GM15510 (cell line): ENCODE results near the gene CRYBG3.

Experiments
- POLR2A ChIP-seq: IDR thresholded peaks from 3 replicates; pipeline ENCODE4 v1.6.1; 2011; ENCODE audit warnings: borderline replicate concordance; ENCODE audit not compliant: insufficient read length; ENCODE audit errors: extremely low read depth

The CRYBG3 gene

GRCh38 chr3:97871801-97872524 is 50.2 kb downstream of the CRYBG3 start:
- no peak for TF ChIP-seq POLR2A

GRCh38 chr3:97872525-97873042 is 50.8 kb downstream of the CRYBG3 start:
- TF ChIP-seq POLR2A, result no peak

- TF ChIP-seq POLR2A, result no peak
Measured at GRCh38 chr3:97880267-97880666, 58.5 kb downstream of the CRYBG3 start.

- TF ChIP-seq POLR2A, result no peak
Measured at GRCh38 chr3:97882975-97883598, 61.3 kb downstream of the CRYBG3 start.

- TF ChIP-seq POLR2A, result no peak
Measured at GRCh38 chr3:97883736-97884135, 61.9 kb downstream of the CRYBG3 start.

GRCh38 chr3:97884586-97885123 is 62.8 kb downstream of the CRYBG3 start:
- no peak for TF ChIP-seq POLR2A

- TF ChIP-seq POLR2A, result no peak
Measured at GRCh38 chr3:97885931-97886824, 64.4 kb downstream of the CRYBG3 start.

GRCh38 chr3:97889814-97890213 is 68.0 kb downstream of the CRYBG3 start:
- no peak for TF ChIP-seq POLR2A

GRCh38 chr3:97892852-97893251 is 71.0 kb downstream of the CRYBG3 start:
- no peak for TF ChIP-seq POLR2A

- TF ChIP-seq POLR2A, result no peak
Measured at GRCh38 chr3:97895216-97895615, 73.4 kb downstream of the CRYBG3 start.

GRCh38 chr3:97896129-97896528 is 74.3 kb downstream of the CRYBG3 start:
- no peak for TF ChIP-seq POLR2A

- no peak for TF ChIP-seq POLR2A
Measured at GRCh38 chr3:97896547-97896946, 74.7 kb downstream of the CRYBG3 start.

GRCh38 chr3:97899331-97899730 is 77.5 kb downstream of the CRYBG3 start:
- no peak for TF ChIP-seq POLR2A

GRCh38 chr3:97901313-97902248 is 79.8 kb downstream of the CRYBG3 start:
- no peak for TF ChIP-seq POLR2A
